AG09309 (cell line): ENCODE data around the gene TXNDC17.
"Not testable (repeated sequence)": the region's sequence is repeated elsewhere in the genome, so short reads cannot be mapped to it uniquely, and the experiment has no call there.

Experiments
- DNase-seq: peaks from one replicate; pipeline ENCODE4 v3.0.0-alpha.2; 2010; ENCODE audit warnings: low read depth
- H3K4me3 ChIP-seq: 2 replicates; pipeline ENCODE4 v1.5.1; 2011; ENCODE audit warnings: mild to moderate bottlenecking, low read depth, low read length, moderate library complexity; ENCODE audit not compliant: control insufficient read depth
- CTCF ChIP-seq: IDR thresholded peaks from 2 replicates; pipeline ENCODE4 v1.5.1; 2011; ENCODE audit warnings: mild to moderate bottlenecking, low read depth, low read length, inconsistent platforms; ENCODE audit not compliant: insufficient read depth, control insufficient read depth; ENCODE audit errors: missing control alignments

Gene TXNDC17

GRCh38 chr17:6651919-6652452 is 11.1 kb downstream of the TXNDC17 start:
- no peak for TF ChIP-seq CTCF
- H3K4me3 ChIP-seq = peak overlapping the region; percentile 89

GRCh38 chr17:6654841-6655731 is 14.2 kb downstream of the TXNDC17 start:
- H3K4me3 ChIP-seq = no peak overlapping the region
- no peak for TF ChIP-seq CTCF
- no peak for DNase-seq

More at GRCh38 chr17:6651919-6652452, 11.1 kb downstream of the TXNDC17 start:
- no peak for DNase-seq

- H3K4me3 ChIP-seq = not testable (repeated sequence)
Measured at GRCh38 chr17:6655732-6656361, 15.0 kb downstream of the TXNDC17 start.

GRCh38 chr17:6656797-6657632 is 16.2 kb downstream of the TXNDC17 start:
- H3K4me3 ChIP-seq, DNase-seq: not testable (repeated sequence)

More at GRCh38 chr17:6655732-6656361, 15.0 kb downstream of the TXNDC17 start:
- DNase-seq = not testable (repeated sequence)

- TF ChIP-seq CTCF = no peak
- H3K4me3 ChIP-seq = no peak overlapping the region
- no peak for DNase-seq
Measured at GRCh38 chr17:6657633-6658287, 16.9 kb downstream of the TXNDC17 start.

GRCh38 chr17:6658411-6658810 is 17.6 kb downstream of the TXNDC17 start:
- DNase-seq, H3K4me3 ChIP-seq: not testable (repeated sequence)

- TF ChIP-seq CTCF = no peak
- DNase-seq = no peak
- H3K4me3 ChIP-seq = no peak overlapping the region
Measured at GRCh38 chr17:6660101-6660500, 19.2 kb downstream of the TXNDC17 start.
